PC-9 (cell line): ENCODE measurements around the gene RAPGEF6. TPM values are rescaled to one million over a fixed set of nuclear protein-coding genes. Genes with fewer than 3 reads are reported as not detected.

ENCODE experiments used
- BruUV-seq: library from RNA; stranded (reverse); fragments of 400-500 nt; replicated peaks from 2 replicates; lab custom pipeline; 2021; lab: Mats Ljungman, UMichigan
- CTCF ChIA-PET: fragments of 300-600 bp; sonication (Branson Sonifier 250); formaldehyde crosslinking; loops from one replicate; lab custom pipeline; 2022; ENCODE audit warnings: antibody characterized with exemption; lab: Charles Lee
- POLR2A ChIA-PET: fragments of 300-600 bp; sonication (Branson Sonifier 250); formaldehyde crosslinking; loops from one replicate; lab custom pipeline; 2022; ENCODE audit warnings: antibody characterized with exemption; ENCODE audit not compliant: unreplicated experiment; lab: Charles Lee
- DNase-seq, 2 experiments: peaks; one replicate each; pipeline versions ENCODE4 v3.0.0 to v3.0.0-alpha.2; 2015 to 2022; ENCODE audit warnings: mixed read lengths in 1 of 2
- H2AFZ ChIP-seq: fragments of 200-600 bp; sonication (generic); 2 replicates; pipeline ENCODE4 v1.8.1; 2017; ENCODE audit warnings: antibody characterized with exemption
- H3F3A ChIP-seq: fragments of 200-600 bp; sonication (generic); 2 replicates; pipeline ENCODE4 v1.8.1; 2017; ENCODE audit warnings: antibody characterized with exemption, mild to moderate bottlenecking, low read depth; ENCODE audit not compliant: insufficient read depth
- H3K27ac ChIP-seq: fragments of 200-600 bp; sonication (generic); 2 replicates; pipeline ENCODE4 v1.6.1; 2016; ENCODE audit warnings: mixed run types
- H3K27me3 ChIP-seq: fragments of 200-600 bp; sonication (generic); 2 replicates; pipeline ENCODE4 v1.6.1; 2016; ENCODE audit warnings: low read depth, mixed run types; ENCODE audit not compliant: insufficient read depth
- H3K36me3 ChIP-seq: fragments of 200-600 bp; sonication (generic); 2 replicates; pipeline ENCODE4 v1.6.1; 2016; ENCODE audit warnings: low read depth, mixed run types
- H3K4me1 ChIP-seq: fragments of 200-600 bp; sonication (generic); replicated peaks from 2 replicates; pipeline ENCODE4 v1.6.1; 2016; ENCODE audit warnings: mixed run types; ENCODE audit not compliant: insufficient read depth
- H3K4me2 ChIP-seq: fragments of 200-600 bp; sonication (generic); 2 replicates; pipeline ENCODE4 v1.6.1; 2017; ENCODE audit warnings: mixed run types
- H3K4me3 ChIP-seq: fragments of 200-600 bp; sonication (generic); 2 replicates; pipeline ENCODE4 v1.6.1; 2016; ENCODE audit warnings: mixed run types
- H3K79me2 ChIP-seq: fragments of 200-600 bp; sonication (generic); 2 replicates; pipeline ENCODE4 v1.6.1; 2017; ENCODE audit warnings: low read depth, mixed run types
- H3K9me2 ChIP-seq: fragments of 200-600 bp; sonication (generic); 2 replicates; pipeline ENCODE4 v1.8.1; 2017; ENCODE audit warnings: mild to moderate bottlenecking; ENCODE audit not compliant: insufficient read depth
- H3K9me3 ChIP-seq: fragments of 200-600 bp; sonication (generic); 2 replicates; pipeline ENCODE4 v1.8.1; 2016; ENCODE audit warnings: low read depth; ENCODE audit not compliant: insufficient read depth
- H4K20me1 ChIP-seq: fragments of 200-600 bp; sonication (generic); 2 replicates; pipeline ENCODE4 v1.8.1; 2017; ENCODE audit not compliant: insufficient read depth
- CTCF ChIP-seq: fragments of 200-600 bp; sonication (generic); conservative IDR thresholded peaks from 2 replicates; pipeline ENCODE4 v1.6.1; 2017; ENCODE audit warnings: mixed run types, antibody characterized with exemption, mild to moderate bottlenecking, moderate library complexity
- EZH2 ChIP-seq: fragments of 200-600 bp; sonication (generic); IDR thresholded peaks from 2 replicates; pipeline ENCODE4 v1.8.0; 2017; ENCODE audit warnings: antibody characterized with exemption, low read depth
- intact Hi-C: fragments of 100-400 bp; cut with micrococcal nuclease; formaldehyde crosslinking; loops from one replicate; pipeline ENCODE4 v1.10.0; 2022; ENCODE audit not compliant: unreplicated experiment
- total RNA-seq: library from RNA; stranded (reverse); gene quantifications from 2 replicates; pipeline ENCODE4 v1.2.3, GENCODE V29; 2021

RAPGEF6 gene
- total RNA-seq, 1 experiment from 2014 or later: 17.1 TPM

DNA sequence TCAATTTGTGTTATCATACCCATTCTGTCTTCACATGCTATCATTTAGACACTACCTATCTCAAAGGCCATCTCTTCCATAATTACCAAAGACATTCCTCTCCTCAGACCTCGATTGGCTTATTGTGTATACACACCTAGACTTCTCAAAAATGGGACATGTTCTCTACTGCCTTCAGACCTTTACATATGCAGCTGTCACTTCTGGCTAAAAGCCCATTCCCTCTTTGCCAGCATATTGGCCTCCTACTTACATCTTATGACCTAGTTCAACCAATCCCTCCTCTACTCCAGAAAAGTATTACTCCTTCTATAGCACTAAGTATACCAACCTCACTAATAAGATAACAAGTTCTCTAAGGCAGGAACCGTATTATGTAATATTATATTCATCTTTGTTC lies 84.4 kb downstream of the RAPGEF6 start:
- TF ChIP-seq CTCF (no peak), EZH2 (no peak)
- Histone ChIP-seq H3K27me3 (no peaks in the 10 kb centered on the region), H3K9me2 (no peaks in the 10 kb centered on the region), H3F3A (no peaks in the 10 kb centered on the region), H3K4me2 (no peak overlapping the region), H2AFZ (no peak overlapping the region), H4K20me1 (0 out of 2 replicates have a peak, but pooled peaks cover 6% of the 10 kb centered on the region), H3K36me3 (no peaks in the 10 kb centered on the region), H3K79me2 (no peaks in the 10 kb centered on the region), H3K4me3 (no peak overlapping the region), H3K4me1 (no peaks in the 10 kb centered on the region), H3K27ac (no peak overlapping the region), H3K9me3 (no peaks in the 10 kb centered on the region)
- no peak for DNase-seq
- ChIA-PET POLR2A (no interaction called here), CTCF (no interaction called here)
- intact Hi-C loops: no loop called here
- no TSS peak for BruUV-seq

- Histone ChIP-seq H3K79me2 (no peaks in the 10 kb centered on the region), H3F3A (no peaks in the 10 kb centered on the region), H3K9me2 (no peaks in the 10 kb centered on the region), H3K4me2 (no peak overlapping the region), H3K36me3 (no peaks in the 10 kb centered on the region), H3K4me1 (no peaks in the 10 kb centered on the region), H3K27me3 (no peaks in the 10 kb centered on the region), H3K9me3 (no peaks in the 10 kb centered on the region), H3K4me3 (no peak overlapping the region), H2AFZ (no peak overlapping the region), H4K20me1 (0 out of 2 replicates have a peak, but pooled peaks cover 6% of the 10 kb centered on the region), H3K27ac (no peak overlapping the region)
- no peak for DNase-seq
- intact Hi-C loops: no loop called here
- CTCF ChIA-PET: no interaction called here
- no TSS peak for BruUV-seq
- no peak for TF ChIP-seq EZH2
- no peak for TF ChIP-seq CTCF
- POLR2A ChIA-PET: no interaction called here
Observed at GRCh38 chr5:131548176-131548575, 86.9 kb downstream of the RAPGEF6 start.

GRCh38 chr5:131545845-131546244 lies 89.2 kb downstream of the RAPGEF6 start:
- peaks cover 9% of the 10 kb centered on the region for H3F3A ChIP-seq
- no peak for TF ChIP-seq EZH2
- TF ChIP-seq CTCF: no peak
- no peaks in the 10 kb centered on the region for H3K36me3 ChIP-seq
- H3K27me3 ChIP-seq: no peaks in the 10 kb centered on the region
- 0 out of 2 replicates have a peak, but pooled peaks cover 6% of the 10 kb centered on the region for H4K20me1 ChIP-seq
- H3K9me2 ChIP-seq: 0 out of 2 replicates have a peak, but pooled peaks cover 5% of the 10 kb centered on the region
- no peaks in the 10 kb centered on the region for H3K79me2 ChIP-seq
- H3K4me2 ChIP-seq: no peak overlapping the region
- no peaks in the 10 kb centered on the region for H3K9me3 ChIP-seq
- DNase-seq: no peak
- no peak overlapping the region for H3K27ac ChIP-seq
- no peak overlapping the region for H2AFZ ChIP-seq
- H3K4me3 ChIP-seq: no peak overlapping the region
- intact Hi-C loops: no loop called here
- CTCF ChIA-PET: no interaction called here
- BruUV-seq: no TSS peak
- POLR2A ChIA-PET: no interaction called here
- no peaks in the 10 kb centered on the region; the same call in 1 of the 2 replicates for H3K4me1 ChIP-seq
